ENCODE measurements around the gene LIPN.

- TF ChIP-seq CTCF (IDR thresholded peaks at IDR 0.05) (no peak), POLR2A (IDR thresholded peaks at IDR 0.05) (no peak)
Observed at GRCh38 chr10:88715517-88715916, 44.3 kb upstream of the LIPN start.
